NCI-H748 treated with DMSO at 0.1 percent for 48 hours (cell line): ENCODE data around the gene BTNL8.
"Not testable (repeated sequence)": the region's sequence is repeated elsewhere in the genome, so short reads cannot be mapped to it uniquely, and the experiment has no call there.

Experiments used
- DNase-seq: peaks from one replicate; lab custom pipeline; 2025; lab: John Stamatoyannopoulos, UW

The BTNL8 gene

DNA sequence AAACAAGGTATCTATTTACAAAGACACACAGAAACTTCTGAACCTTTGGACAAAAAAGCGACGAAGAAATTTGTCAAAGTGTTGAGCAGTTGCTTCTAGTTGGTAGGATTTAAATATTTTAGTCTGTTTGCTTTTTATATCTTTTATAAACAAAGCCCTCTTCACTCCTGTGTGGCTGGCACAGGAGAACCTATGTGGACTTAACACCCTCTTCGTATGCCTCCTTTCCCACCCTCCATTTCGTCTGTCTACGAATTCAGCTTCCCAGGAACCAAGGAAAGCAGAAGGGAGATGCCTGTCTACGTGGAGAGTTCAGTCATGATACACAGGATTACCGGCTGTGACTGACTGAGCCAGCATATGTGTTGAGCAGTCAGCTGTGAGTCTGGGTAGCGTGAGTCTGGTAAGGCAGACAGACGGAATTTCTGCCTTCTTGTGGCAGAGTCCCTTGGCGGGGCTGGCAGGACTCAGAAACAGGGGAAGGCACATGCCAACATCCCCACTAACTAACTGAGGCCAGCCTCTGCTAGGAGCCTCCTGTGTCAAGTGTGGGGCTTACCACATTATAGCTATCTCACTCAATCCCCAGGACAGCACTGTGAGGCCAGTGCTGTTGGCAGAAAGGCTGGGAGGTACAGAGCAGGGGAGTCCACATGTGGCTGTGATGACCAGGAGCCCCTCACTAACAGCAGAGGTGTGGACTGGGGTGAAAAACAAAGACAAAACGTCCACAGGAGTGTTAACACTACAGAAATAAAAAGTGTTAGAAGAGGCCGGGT is 24.0 kb upstream of the BTNL8 start:
- DNase-seq: no peak

GRCh38 chr5:180875860-180876426 is 23.0 kb upstream of the BTNL8 start:
- no peak for DNase-seq

GRCh38 chr5:180885845-180886529 is 13.0 kb upstream of the BTNL8 start:
- DNase-seq: not testable (repeated sequence)

- DNase-seq: no peak
Observed at GRCh38 chr5:180889381-180889780, 9.6 kb upstream of the BTNL8 start.

DNA sequence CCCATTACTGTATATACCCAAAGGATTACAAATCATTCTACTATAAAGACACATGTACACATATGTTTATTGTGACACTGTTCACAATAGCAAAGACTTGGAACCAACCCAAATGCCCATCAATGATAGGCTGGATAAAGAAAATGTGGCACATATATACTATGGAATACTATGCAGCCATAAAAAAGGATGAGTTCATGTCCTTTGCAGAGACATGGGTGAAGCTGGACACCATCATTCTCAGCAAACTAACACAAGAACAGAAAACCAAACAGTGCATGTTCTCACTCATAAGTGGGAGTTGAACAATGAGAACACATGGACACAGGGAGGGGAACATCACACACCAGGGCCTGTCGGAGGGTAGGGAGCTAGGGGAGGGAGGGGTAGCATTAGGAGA is 3.6 kb upstream of the BTNL8 start:
- DNase-seq: not testable (repeated sequence)

DNA sequence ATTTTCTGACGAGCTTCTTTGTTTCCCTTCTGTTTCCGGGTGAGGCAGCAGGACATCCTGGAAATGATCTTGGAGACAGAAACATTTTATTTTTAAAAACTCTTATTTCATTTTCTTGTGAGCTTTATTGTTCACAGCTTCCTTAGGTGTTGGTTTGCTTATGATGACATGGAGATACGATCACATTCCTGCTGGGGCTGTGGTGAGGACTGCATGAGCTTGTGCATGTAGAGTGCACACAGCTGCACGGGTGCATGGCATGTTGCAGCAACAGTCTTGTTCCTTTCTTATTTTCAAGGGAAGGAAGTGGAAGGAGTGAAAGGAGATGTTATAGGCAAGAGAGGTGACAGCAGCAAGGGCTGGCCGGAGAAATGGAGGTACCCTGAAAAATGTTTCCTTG is 1.2 kb downstream of the BTNL8 start:
- no peak for DNase-seq

DNA sequence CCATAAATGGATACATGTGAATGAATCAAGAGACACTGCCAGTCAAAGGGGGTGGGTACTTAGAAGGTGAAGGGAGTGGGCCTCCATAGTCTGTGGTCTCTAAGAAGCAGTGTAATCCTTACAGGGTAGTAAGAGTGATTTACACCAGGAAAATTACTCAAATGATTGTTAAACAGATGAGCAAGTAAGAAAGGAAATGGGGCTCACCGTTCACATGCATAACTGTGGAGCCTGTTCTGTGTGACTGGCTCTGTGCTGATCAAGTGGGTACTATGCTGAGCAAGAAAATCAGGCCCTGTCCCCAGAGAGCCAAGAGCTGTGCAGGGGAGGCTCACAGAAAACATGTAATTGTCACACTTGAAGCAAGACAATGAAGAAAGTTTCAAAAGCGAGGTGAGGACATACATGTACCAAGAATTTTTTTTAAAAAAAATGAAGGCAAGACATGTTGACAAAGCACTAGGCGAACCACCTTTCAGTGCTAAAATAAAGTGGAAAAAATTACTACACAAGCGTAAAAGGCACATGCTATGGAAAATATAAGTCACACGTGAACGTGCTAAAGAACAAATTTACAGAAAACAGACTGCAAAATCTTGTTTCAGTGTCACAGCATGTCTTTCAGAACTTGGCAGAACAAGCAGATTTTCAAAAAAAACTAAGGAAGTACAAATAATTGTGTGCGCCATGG is 2.5 kb downstream of the BTNL8 start:
- DNase-seq: no peak

DNA sequence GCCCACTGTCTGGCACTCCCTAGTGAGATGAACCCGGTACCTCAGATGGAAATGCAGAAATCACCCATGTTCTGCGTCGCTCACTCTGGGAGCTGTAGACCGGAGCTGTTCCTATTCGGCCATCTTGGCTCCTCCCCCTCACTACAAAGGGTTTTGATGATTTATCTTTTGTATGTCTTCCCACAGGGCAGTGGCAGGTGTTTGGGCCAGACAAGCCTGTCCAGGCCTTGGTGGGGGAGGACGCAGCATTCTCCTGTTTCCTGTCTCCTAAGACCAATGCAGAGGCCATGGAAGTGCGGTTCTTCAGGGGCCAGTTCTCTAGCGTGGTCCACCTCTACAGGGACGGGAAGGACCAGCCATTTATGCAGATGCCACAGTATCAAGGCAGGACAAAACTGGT is 9.4 kb downstream of the BTNL8 start:
- DNase-seq: no peak

DNA sequence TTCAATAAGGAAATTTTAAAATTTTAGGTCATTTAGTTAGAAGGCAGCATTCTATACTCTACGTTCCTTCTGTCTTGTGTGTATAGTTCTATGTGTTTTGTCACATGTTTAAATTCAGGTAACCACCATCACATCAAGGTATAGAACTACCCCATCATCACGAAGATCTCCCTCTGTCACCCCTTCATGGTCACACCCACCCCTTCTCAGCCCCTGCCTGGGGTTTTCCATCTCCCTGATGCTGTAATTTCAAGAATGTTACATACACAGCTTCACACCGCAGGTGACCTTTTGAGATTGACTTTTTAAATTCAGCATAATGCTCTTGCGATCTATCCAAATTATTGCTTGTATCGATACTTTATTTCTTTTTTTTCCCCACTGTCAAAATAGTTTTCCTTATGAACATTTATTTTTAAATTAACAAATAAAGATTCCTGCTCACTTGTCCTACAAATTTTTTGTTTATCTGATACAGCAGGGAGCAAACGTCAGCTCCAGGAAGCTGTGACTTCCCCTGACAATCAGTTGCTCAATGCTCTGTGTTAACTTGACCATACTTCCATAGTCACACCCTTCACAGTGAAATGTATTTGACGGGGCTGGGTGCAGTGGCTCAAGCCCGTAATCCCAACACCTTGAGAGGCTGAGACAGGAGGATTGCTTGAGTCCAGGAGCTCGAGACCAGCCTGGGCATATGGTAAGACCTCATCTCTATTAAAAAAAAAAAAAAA is 10.2 kb downstream of the BTNL8 start:
- DNase-seq: no peak

DNA sequence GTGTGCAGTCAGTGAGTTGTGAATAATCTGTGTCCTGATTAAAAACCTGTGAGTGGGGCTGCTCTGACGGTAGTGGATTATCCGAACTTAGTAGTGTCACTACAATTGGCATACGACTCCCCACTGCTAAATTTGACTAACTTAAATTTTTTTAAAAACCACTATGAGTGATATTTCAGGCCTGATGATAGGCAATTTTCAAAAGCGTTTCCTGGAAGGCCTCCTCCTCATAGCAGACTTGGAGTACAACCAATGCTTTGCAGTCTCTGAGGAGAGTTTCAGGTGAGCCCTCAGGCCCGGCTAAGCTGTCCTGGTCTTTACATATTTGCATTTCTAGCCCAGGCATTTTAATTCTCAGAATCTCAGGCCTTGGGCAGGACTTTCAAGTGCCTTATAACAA is 10.8 kb downstream of the BTNL8 start:
- no peak for DNase-seq

GRCh38 chr5:180910182-180910581 is 11.2 kb downstream of the BTNL8 start:
- no peak for DNase-seq

- no peak for DNase-seq
Observed at GRCh38 chr5:180910735-180911134, 11.8 kb downstream of the BTNL8 start.

GRCh38 chr5:180914646-180915045 is 15.7 kb downstream of the BTNL8 start:
- no peak for DNase-seq

GRCh38 chr5:180915924-180916323 is 17.0 kb downstream of the BTNL8 start:
- no peak for DNase-seq

- DNase-seq: no peak
Observed at GRCh38 chr5:180918380-180918779, 19.4 kb downstream of the BTNL8 start.

GRCh38 chr5:180920710-180921109 is 21.8 kb downstream of the BTNL8 start:
- no peak for DNase-seq

GRCh38 chr5:180922932-180923331 is 24.0 kb downstream of the BTNL8 start:
- DNase-seq: no peak

- no peak for DNase-seq
Observed at GRCh38 chr5:180932660-180933059, 33.7 kb downstream of the BTNL8 start.

GRCh38 chr5:180935203-180935602 is 36.2 kb downstream of the BTNL8 start:
- DNase-seq: no peak

- no peak for DNase-seq
Observed at GRCh38 chr5:180938294-180938693, 39.3 kb downstream of the BTNL8 start.

DNA sequence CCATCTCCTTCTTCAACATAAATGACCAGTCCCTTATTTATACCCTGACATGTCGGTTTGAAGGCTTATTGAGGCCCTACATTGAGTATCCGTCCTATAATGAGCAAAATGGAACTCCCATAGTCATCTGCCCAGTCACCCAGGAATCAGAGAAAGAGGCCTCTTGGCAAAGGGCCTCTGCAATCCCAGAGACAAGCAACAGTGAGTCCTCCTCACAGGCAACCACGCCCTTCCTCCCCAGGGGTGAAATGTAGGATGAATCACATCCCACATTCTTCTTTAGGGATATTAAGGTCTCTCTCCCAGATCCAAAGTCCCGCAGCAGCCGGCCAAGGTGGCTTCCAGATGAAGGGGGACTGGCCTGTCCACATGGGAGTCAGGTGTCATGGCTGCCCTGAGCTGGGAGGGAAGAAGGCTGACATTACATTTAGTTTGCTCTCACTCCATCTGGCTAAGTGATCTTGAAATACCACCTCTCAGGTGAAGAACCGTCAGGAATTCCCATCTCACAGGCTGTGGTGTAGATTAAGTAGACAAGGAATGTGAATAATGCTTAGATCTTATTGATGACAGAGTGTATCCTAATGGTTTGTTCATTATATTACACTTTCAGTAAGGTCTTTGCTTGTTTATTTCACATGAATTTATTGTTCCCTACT is 51.5 kb downstream of the BTNL8 start:
- DNase-seq: no peak

- no peak for DNase-seq
Observed at GRCh38 chr5:180959661-180960060, 60.7 kb downstream of the BTNL8 start.
